ENCODE measurements around the gene ATP5MG.

- TF ChIP-seq POLR2AphosphoS5 (IDR thresholded peaks at IDR 0.05; ENCODE audit: borderline replicate concordance, low read depth, low read length) (peak; percentile 88), EZH2 (IDR thresholded peaks at IDR 0.05) (no peak)
Observed at GRCh38 chr11:118359295-118359958, 42.0 kb upstream of the ATP5MG start, which contains the start of gene UBE4A.
